Gastrocnemius medialis (tissue), 4 donors: ENCODE results near the gene DUT.

ENCODE experiments used
- CTCF ChIP-seq, 5 experiments: fragments of 450-650 bp in 3 of 5; fragments of 200-600 bp in 2 of 5; sonication (generic) in 2 of 5; IDR thresholded peaks in 4 of 5; conservative IDR thresholded peaks in 1 of 5; 1 replicate in 4 of 5; 2 replicates in 1 of 5; pipeline ENCODE4 v1.5.1; 2016 to 2019; ENCODE audit warnings: antibody characterized with exemption in 5 of 5, mild to moderate bottlenecking in 3 of 5, moderate library complexity in 3 of 5
- POLR2A ChIP-seq, 2 donors: fragments of 450-650 bp; IDR thresholded peaks; one replicate each; pipeline ENCODE4 v1.6.1; 2017; ENCODE audit warnings: antibody characterized with exemption in 2 of 2, mild to moderate bottlenecking in 2 of 2, moderate library complexity in 2 of 2

- TF ChIP-seq CTCF (IDR thresholded peaks at IDR 0.05 in 4 of 5, conservative IDR thresholded peaks at IDR 0.05 in 1 of 5) = no peak
- no peak for TF ChIP-seq POLR2A (IDR thresholded peaks at IDR 0.05)
Measured at GRCh38 chr15:48315041-48315440, 16.2 kb upstream of the DUT start.
